Nephron (organoid): ENCODE measurements around the gene COX6A1.

Source experiments
- H3K27ac Mint-ChIP-seq, 3 experiments: 2 replicates each; pipeline ENCODE4 v1.8.0; 2020; ENCODE audit warnings: mixed read lengths in 3 of 3, mild to moderate bottlenecking in 2 of 3, moderate library complexity in 1 of 3
- H3K27me3 Mint-ChIP-seq: 2 replicates; pipeline ENCODE4 v1.8.0; 2021; ENCODE audit warnings: low read depth, mild to moderate bottlenecking, moderate library complexity, mixed read lengths
- H3K36me3 Mint-ChIP-seq: 2 replicates; pipeline ENCODE4 v1.8.0; 2020; ENCODE audit warnings: low read depth, mixed read lengths
- H3K4me1 Mint-ChIP-seq: 2 replicates; pipeline ENCODE4 v1.8.0; 2020; ENCODE audit warnings: mixed read lengths
- H3K4me3 Mint-ChIP-seq, 3 experiments: 2 replicates each; pipeline ENCODE4 v1.8.0; 2020; ENCODE audit warnings: mild to moderate bottlenecking in 3 of 3, mixed read lengths in 3 of 3, moderate library complexity in 2 of 3
- H3K9me3 Mint-ChIP-seq: 2 replicates; pipeline ENCODE4 v1.8.0; 2020; ENCODE audit warnings: mixed read lengths
- CTCF ChIP-seq, 3 experiments: fragments of 200-600 bp; sonication (generic); IDR thresholded peaks; one replicate each; pipeline ENCODE4 v1.5.0; 2021; ENCODE audit warnings: antibody characterized with exemption in 3 of 3; ENCODE audit not compliant: unreplicated experiment in 3 of 3

The COX6A1 gene

GRCh38 chr12:120437735-120438494 is at the start of gene COX6A1:
TSS of gene COX6A1 (plus strand) at chr12:120438113. CDS start at chr12:120438127, 14 bp downstream.
- Mint-ChIP-seq H3K4me3 (peak within 1 kb of the TSS; percentile 94 to 99 (median 97)), H3K9me3 (no peaks in the 10 kb centered on the region), H3K27me3 (no peaks in the 10 kb centered on the region), H3K27ac (peak within 1 kb of the TSS; percentile 63 to 73 (median 67)), H3K4me1 (peaks cover 17% of the 10 kb centered on the region), H3K36me3 (peaks cover 22% of the 10 kb centered on the region)
- TF ChIP-seq CTCF (IDR thresholded peaks at IDR 0.05; ENCODE audit: unreplicated experiment in 3 of 3) = no peak

DNA sequence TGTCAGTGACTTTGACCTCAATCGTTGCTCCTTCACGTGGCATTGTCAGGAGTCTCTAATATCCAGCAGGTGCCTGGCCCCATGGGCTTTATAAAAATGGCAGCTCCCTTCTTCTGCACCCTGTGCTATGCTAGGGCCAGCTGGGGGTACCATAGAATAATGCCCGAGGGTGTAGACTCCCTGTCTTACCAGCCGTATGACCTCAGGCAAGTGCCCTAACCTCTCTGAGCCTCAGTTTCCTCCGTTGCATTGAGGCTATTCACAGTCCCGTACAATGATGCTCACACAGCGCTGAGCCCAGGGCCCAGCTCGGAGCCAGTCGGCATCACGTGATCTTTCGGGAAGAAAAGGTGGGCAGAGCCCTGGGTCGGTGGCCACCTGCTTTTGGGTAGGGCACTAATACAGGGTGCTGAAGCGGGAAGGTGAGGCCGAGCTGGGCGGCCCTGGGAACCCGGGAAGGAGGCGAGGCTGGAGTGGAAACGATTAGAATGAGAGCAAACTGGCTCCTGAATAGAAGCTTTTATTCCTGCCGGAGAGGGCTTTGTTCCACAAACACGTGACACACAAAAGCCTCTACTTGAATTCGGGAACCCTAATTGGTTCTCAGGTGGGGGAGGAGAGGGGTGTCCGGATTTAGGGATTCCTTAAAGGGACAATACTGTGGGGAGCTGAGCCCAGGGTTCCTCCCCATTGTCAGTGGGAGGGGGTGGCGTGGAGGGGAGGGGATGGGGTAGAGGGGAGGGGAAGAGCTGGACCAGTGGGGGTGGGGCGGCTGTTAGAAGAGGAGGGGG is 49.0 kb upstream of the COX6A1 start:
- peaks cover 10% of the 10 kb centered on the region for H3K27me3 Mint-ChIP-seq
- no peaks in the 10 kb centered on the region for H3K9me3 Mint-ChIP-seq
- H3K36me3 Mint-ChIP-seq = no peaks in the 10 kb centered on the region
- TF ChIP-seq CTCF (IDR thresholded peaks at IDR 0.05; ENCODE audit: unreplicated experiment in 3 of 3) = no peak
- peak overlapping the region; percentile 46 to 62 (median 56) for H3K27ac Mint-ChIP-seq
- H3K4me3 Mint-ChIP-seq = peak overlapping the region; percentile 67 to 76 (median 71)
- H3K4me1 Mint-ChIP-seq = no peaks in the 10 kb centered on the region

DNA sequence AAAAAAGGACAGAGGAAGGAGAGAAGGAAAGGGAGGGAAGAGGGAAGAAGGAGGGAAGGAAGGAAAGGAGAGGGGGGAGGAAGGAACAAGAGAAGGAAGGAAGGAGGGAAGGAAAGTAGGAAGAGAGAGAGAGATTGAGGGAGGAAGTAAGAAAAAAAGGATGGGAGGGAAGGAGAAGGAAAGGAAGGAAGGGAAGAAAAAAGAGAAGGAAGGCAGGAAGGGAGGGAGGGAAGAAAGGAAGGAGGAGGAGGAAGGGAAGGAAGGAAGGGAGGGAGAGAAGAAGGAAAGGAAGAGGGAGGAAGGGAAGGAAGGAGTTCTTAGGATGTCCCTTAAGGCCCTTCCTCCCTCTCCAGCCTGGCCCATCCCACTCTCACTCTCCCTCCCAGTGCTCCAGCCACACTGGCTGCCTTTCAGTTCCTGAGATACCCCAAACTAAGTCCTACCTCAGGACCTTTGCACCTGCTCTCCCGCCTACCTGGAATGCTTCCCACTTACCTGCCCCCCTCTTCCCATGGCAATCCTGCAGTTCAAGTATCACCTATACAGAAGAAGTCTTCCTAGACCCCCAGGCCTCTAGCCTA is 47.3 kb upstream of the COX6A1 start:
- Mint-ChIP-seq H3K36me3 (no peaks in the 10 kb centered on the region), H3K9me3 (no peaks in the 10 kb centered on the region), H3K27ac (peak overlapping the region in 1 of 3 experiments; percentile 33), H3K4me3 (peak overlapping the region in 1 of 3 experiments; percentile 3), H3K27me3 (peaks cover 22% of the 10 kb centered on the region), H3K4me1 (no peaks in the 10 kb centered on the region)
- TF ChIP-seq CTCF (IDR thresholded peaks at IDR 0.05; ENCODE audit: unreplicated experiment in 3 of 3) = no peak

GRCh38 chr12:120394483-120395367 is 43.2 kb upstream of the COX6A1 start:
- Mint-ChIP-seq H3K36me3 (no peaks in the 10 kb centered on the region), H3K27ac (peak overlapping the region in 2 of 3 experiments; percentile 70 to 74), H3K27me3 (peaks cover 21% of the 10 kb centered on the region), H3K4me3 (peak overlapping the region in 2 of 3 experiments; percentile 30 to 35), H3K4me1 (no peaks in the 10 kb centered on the region), H3K9me3 (no peaks in the 10 kb centered on the region)
- no peak for TF ChIP-seq CTCF (IDR thresholded peaks at IDR 0.05; ENCODE audit: unreplicated experiment in 3 of 3)

- Mint-ChIP-seq H3K4me3 (no peak overlapping the region), H3K36me3 (no peaks in the 10 kb centered on the region), H3K4me1 (peaks cover 9% of the 10 kb centered on the region), H3K27me3 (peaks cover 20% of the 10 kb centered on the region), H3K27ac (peak overlapping the region in 1 of 3 experiments; percentile 23), H3K9me3 (no peaks in the 10 kb centered on the region)
- no peak for TF ChIP-seq CTCF (IDR thresholded peaks at IDR 0.05; ENCODE audit: unreplicated experiment in 3 of 3)
Observed at GRCh38 chr12:120397824-120398540, 39.9 kb upstream of the COX6A1 start.
